Measurements from ENCODE around the gene DNAJC30.

Gene DNAJC30

GRCh38 chr7:73649576-73649975 lies 33.7 kb downstream of the DNAJC30 start:
- DNase-seq (ENCODE audit: low read depth, low spot score), result no peak

GRCh38 chr7:73648593-73649332 lies 34.5 kb downstream of the DNAJC30 start:
- DNase-seq (ENCODE audit: low read depth, low spot score), result no peak

- DNase-seq (ENCODE audit: low read depth, low spot score), result no peak
These were observed 35.3 kb downstream of the DNAJC30 start for GRCh38 chr7:73647725-73648592.

DNA sequence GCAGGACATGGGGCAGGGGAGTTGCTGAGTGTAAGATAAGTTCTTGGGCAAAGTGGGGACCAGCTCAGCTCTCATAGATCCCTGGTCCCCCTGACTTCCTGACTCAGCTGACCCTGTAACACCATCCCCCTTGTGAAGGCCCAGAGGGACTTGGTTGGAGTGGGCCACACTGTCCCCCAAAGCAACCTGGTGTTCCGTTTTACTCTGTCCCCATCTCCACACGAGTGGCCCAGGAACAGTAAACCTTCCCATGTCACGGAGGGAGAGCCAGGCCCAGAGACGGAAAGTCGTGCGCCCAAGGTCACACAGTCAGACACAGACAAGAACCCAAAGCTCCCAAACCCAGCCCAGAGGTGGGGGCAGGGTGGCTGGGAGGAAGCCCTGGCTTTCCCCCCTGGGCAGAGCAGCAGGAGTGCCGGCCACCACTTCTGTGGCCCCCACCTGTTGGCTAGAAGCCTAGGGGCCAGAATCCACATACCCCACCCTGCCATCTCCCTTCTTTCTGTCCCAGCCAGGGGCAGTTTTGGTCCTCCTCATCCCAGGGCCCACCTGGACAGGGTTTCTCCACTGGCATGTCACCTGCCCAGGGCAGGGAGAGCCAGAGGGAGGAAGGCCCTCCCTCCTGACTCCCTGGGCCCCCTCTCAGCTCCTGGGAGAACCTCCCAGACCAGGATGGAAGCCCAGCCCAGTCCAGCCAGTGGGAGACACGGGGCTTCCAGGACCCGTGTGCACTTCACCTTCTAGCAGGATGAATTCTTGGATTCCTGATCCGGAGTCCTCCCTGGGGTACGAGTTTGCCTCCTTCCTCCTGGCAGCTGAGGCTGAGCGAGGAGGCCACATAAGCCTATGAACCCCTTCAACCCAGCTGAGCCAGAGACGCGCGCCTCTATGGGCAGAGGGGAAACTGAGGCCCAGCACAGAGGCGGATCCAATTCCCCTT lies 36.2 kb downstream of the DNAJC30 start:
- no peak for DNase-seq (ENCODE audit: low read depth, low spot score)

GRCh38 chr7:73645643-73646174 lies 37.5 kb downstream of the DNAJC30 start:
- no peak for DNase-seq (ENCODE audit: low read depth, low spot score)

DNA sequence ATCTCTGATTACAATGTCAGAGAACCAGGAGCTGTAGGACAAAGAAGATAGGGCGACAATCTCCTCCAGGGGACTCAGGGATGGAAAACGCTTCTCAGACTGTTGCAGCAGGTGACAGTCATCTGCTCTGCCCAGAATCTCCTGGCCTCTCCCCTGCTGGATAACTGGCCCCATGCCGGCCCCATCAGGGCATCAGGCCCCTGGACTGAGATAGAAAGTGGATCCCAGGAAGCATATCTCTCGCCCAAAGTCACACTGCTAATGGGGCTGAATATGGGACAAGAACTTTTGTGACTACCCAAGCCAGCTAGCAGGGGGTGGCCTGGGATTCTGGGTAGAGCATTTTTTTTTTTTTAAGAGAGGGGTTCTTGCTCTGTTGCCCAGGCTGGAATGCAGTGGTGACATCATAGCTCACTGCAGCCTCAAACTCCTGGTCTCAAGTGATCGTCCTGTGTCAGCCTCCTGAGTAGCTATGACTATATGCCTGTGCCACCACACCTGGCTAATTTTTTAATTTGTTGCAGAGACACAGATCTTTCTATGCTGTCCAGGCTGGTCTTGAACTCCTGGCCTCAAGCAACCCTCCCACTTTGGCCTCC lies 38.5 kb downstream of the DNAJC30 start:
- no peak for DNase-seq (ENCODE audit: low read depth, low spot score)

DNA sequence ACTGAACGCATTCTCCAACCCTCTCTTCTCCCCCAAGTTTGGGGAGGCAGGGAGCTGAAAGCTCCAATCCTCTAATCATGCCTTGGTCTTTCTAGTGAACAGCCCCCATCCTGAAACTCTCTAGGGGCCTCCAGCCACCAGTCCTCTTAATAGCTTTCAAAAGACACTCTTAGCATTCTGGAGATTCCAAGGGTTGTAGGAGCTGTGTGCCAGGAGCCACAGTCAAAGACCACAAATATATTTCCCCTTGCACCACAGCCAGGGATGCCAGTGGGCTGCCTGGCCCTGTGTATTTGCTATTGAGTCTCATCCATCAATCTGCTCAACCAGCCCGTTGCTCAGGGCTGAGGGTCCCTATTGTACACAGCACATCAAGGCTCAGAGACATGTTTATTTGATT lies 40.4 kb downstream of the DNAJC30 start:
- no peak for DNase-seq (ENCODE audit: low read depth, low spot score)

DNA sequence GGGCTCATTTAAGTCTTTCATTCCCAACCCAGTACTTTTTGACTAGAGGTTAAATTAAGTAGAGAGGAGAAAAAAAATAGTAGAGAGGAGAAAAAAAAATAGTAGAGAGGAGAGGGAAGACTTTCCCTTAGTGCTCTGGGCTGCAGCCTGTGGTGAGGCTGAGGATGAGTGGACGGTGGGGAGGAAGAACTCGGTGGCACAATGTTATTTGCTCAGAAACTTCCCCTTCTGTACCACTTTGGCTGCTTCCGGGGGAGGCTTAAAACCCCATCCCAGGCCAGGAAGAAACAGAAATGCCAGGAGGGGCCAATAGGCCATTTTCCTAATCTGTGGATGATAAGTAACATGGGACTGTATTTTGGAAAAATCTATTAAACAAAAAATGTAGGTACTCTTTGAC lies 44.3 kb downstream of the DNAJC30 start:
- DNase-seq (ENCODE audit: low read depth, low spot score), result no peak

GRCh38 chr7:73635428-73636200 lies 47.6 kb downstream of the DNAJC30 start:
- DNase-seq (ENCODE audit: low read depth, low spot score), result no peak

DNA sequence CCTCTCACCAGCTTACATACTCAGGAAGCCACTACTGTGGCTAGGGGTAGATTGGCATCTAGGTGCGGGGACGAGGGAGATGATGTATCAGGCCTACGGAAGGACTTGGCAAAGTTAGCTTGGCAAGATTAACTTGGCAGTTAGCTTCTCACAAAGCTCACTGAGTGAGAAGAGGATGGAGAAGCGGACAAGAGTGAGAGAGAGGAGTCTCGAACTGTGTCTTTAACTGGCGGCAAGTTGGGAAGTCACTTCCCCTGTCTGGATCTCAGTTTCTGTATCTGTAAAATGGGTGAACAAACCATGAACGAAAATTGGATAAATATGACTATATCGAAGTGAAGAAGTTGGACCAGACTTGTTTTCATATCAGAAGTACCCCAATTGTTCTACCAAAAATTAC lies 49.4 kb downstream of the DNAJC30 start:
- no peak for DNase-seq (ENCODE audit: low read depth, low spot score)

- no peak for DNase-seq (ENCODE audit: low read depth, low spot score)
These were observed 49.9 kb downstream of the DNAJC30 start for GRCh38 chr7:73633323-73633722.

DNA sequence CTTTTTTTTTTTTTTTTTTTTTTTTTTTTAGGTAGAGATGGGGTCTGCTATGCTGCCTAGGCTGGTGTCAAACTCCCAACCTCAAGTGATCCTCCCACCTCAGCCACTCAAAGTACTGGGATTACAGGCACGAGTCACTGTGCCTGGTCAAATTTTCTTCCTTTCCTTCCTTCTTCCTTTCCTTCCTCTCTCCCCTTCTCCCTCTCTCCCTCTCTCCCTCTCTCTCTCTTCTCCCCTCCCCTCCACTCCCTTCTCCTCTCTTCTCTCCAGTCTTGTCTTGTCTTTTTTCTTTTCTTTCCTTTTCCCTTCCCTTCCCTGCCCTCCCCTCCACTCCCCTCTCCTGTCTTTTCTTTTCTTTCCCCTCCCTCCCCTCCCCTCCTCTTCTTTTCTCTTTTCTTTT lies 51.7 kb downstream of the DNAJC30 start:
- DNase-seq (ENCODE audit: low read depth, low spot score), result no peak
